Stimulated activated CD4-positive, alpha-beta T cell treated with anti-CD3 and anti-CD28 coated beads, Interleukin-2, amount 100 ng/mL, for 48 hours (primary cell): ENCODE measurements around the gene TBC1D4.

ENCODE experiments used
- DNase-seq, 2 donors: peaks; one replicate each; pipeline ENCODE4 v3.0.0-alpha.2; 2020

Gene TBC1D4

GRCh38 chr13:75415694-75416093 is 66.3 kb downstream of the TBC1D4 start:
- no peak for DNase-seq

- DNase-seq, result no peak
These were observed 66.8 kb downstream of the TBC1D4 start for GRCh38 chr13:75415171-75415570.

- no peak for DNase-seq
These were observed 67.7 kb downstream of the TBC1D4 start for GRCh38 chr13:75414036-75414827.

GRCh38 chr13:75411924-75412537 is 69.9 kb downstream of the TBC1D4 start:
- no peak for DNase-seq

GRCh38 chr13:75410207-75410606 is 71.8 kb downstream of the TBC1D4 start:
- DNase-seq, result no peak

- no peak for DNase-seq
These were observed 74.0 kb downstream of the TBC1D4 start for GRCh38 chr13:75407998-75408397.

- no peak for DNase-seq
These were observed 74.5 kb downstream of the TBC1D4 start for GRCh38 chr13:75407473-75407872.

- DNase-seq, result no peak
These were observed 75.8 kb downstream of the TBC1D4 start for GRCh38 chr13:75405976-75406703.

GRCh38 chr13:75404726-75405125 is 77.2 kb downstream of the TBC1D4 start:
- DNase-seq, result no peak

- no peak for DNase-seq
These were observed 79.2 kb downstream of the TBC1D4 start for GRCh38 chr13:75402787-75403186.

GRCh38 chr13:75400775-75401174 is 81.2 kb downstream of the TBC1D4 start:
- no peak for DNase-seq

GRCh38 chr13:75399879-75400217 is 82.1 kb downstream of the TBC1D4 start:
- no peak for DNase-seq

- no peak for DNase-seq
These were observed 82.6 kb downstream of the TBC1D4 start for GRCh38 chr13:75399168-75399878.

- no peak for DNase-seq
These were observed 83.9 kb downstream of the TBC1D4 start for GRCh38 chr13:75398072-75398471.

- DNase-seq, result no peak
These were observed 86.1 kb downstream of the TBC1D4 start for GRCh38 chr13:75395901-75396300.

GRCh38 chr13:75395066-75395465 is 86.9 kb downstream of the TBC1D4 start:
- DNase-seq, result no peak

- DNase-seq, result no peak
These were observed 88.0 kb downstream of the TBC1D4 start for GRCh38 chr13:75393839-75394520.

GRCh38 chr13:75391432-75392100 is 90.4 kb downstream of the TBC1D4 start:
- DNase-seq, result no peak

GRCh38 chr13:75390229-75390628 is 91.7 kb downstream of the TBC1D4 start:
- no peak for DNase-seq

- no peak for DNase-seq
These were observed 96.3 kb downstream of the TBC1D4 start for GRCh38 chr13:75385708-75386083.

GRCh38 chr13:75384879-75385707 is 96.9 kb downstream of the TBC1D4 start:
- no peak for DNase-seq
